Stimulated activated CD8-positive, alpha-beta memory T cell treated with anti-CD3 and anti-CD28 coated beads, Interleukin-7, amount 100 ng/mL, for 1 hour (primary cell): ENCODE data around the gene ALDH1L1.

Source experiments
- DNase-seq, 2 donors: peaks; one replicate each; pipeline ENCODE4 v3.0.0-alpha.2; 2020; ENCODE audit warnings: low read depth in 2 of 2

ALDH1L1 gene

GRCh38 chr3:126054870-126055269 is 125.5 kb downstream of the ALDH1L1 start:
- no peak for DNase-seq

- no peak for DNase-seq
Measured at GRCh38 chr3:126053949-126054569, 126.3 kb downstream of the ALDH1L1 start.
